Fibroblast of lung (primary cell): ENCODE data around the gene LMOD2. TPM values are rescaled to one million over a fixed set of nuclear protein-coding genes. Genes with fewer than 3 reads are reported as not detected.

ENCODE experiments used
- DNase-seq, 2 donors: peaks; one replicate each; pipeline versions ENCODE4 v3.0.0 to v3.0.0-alpha.2; 2010; ENCODE audit warnings: low read depth in 2 of 2
- H2AFZ ChIP-seq: 2 replicates; pipeline ENCODE4 v1.5.1; 2012; ENCODE audit warnings: low read length, control low read depth, inconsistent platforms
- H3K27ac ChIP-seq: 2 replicates; pipeline ENCODE4 v1.5.1; 2011; ENCODE audit warnings: low read length, control low read depth; ENCODE audit not compliant: insufficient read depth
- H3K27me3 ChIP-seq: 2 replicates; pipeline ENCODE4 v1.5.1; 2011; ENCODE audit warnings: mild to moderate bottlenecking, low read length; ENCODE audit not compliant: control insufficient read depth, insufficient read depth
- H3K36me3 ChIP-seq: 2 replicates; pipeline ENCODE4 v1.5.1; 2011; ENCODE audit warnings: low read length; ENCODE audit not compliant: control insufficient read depth, insufficient read depth
- H3K4me1 ChIP-seq: 2 replicates; pipeline ENCODE4 v1.5.1; 2011; ENCODE audit warnings: low read length; ENCODE audit not compliant: control insufficient read depth, insufficient read depth; ENCODE audit errors: extremely low read depth
- H3K4me2 ChIP-seq: 2 replicates; pipeline ENCODE4 v1.5.1; 2011; ENCODE audit warnings: low read length, control low read depth; ENCODE audit not compliant: insufficient read depth; ENCODE audit errors: extremely low read depth
- H3K4me3 ChIP-seq, 4 experiments: fragments of 200-600 bp in 1 of 4; sonication (generic) in 1 of 4; replicated peaks in 1 of 4; 2 replicates each; pipeline ENCODE4 v1.5.1; 2011 to 2016; ENCODE audit warnings: low read length in 4 of 4, low read depth in 3 of 4, mild to moderate bottlenecking in 3 of 4, control low read depth in 2 of 4, inconsistent platforms in 1 of 4, mixed read lengths in 1 of 4; ENCODE audit not compliant: insufficient read depth in 1 of 4; ENCODE audit errors: control extremely low read depth in 1 of 4
- H3K79me2 ChIP-seq: 2 replicates; pipeline ENCODE4 v1.5.1; 2012; ENCODE audit warnings: mild to moderate bottlenecking, low read length, inconsistent platforms; ENCODE audit not compliant: control insufficient read depth, insufficient read depth
- H3K9ac ChIP-seq: 2 replicates; pipeline ENCODE4 v1.5.1; 2011; ENCODE audit warnings: mild to moderate bottlenecking, low read length, control low read depth; ENCODE audit not compliant: insufficient read depth
- H3K9me3 ChIP-seq: 2 replicates; pipeline ENCODE4 v1.5.1; 2012; ENCODE audit warnings: low read depth, low read length; ENCODE audit not compliant: control insufficient read depth, insufficient read depth
- H4K20me1 ChIP-seq: 2 replicates; pipeline ENCODE4 v1.5.1; 2011; ENCODE audit warnings: low read length; ENCODE audit not compliant: control insufficient read depth, insufficient read depth; ENCODE audit errors: extremely low read depth
- CTCF ChIP-seq, 2 donors: IDR thresholded peaks in 1 of 2; conservative IDR thresholded peaks in 1 of 2; 1 replicate in 1 of 2; 2 replicates in 1 of 2; pipeline ENCODE4 v1.5.1; 2011 to 2012; ENCODE audit warnings: low read length in 2 of 2, control low read depth in 1 of 2, inconsistent platforms in 1 of 2, low read depth in 1 of 2, mild to moderate bottlenecking in 1 of 2
- EZH2 ChIP-seq: IDR thresholded peaks from 2 replicates; pipeline ENCODE4 v1.5.1; 2012; ENCODE audit warnings: low read length, control low read depth, mild to moderate bottlenecking; ENCODE audit errors: missing control alignments
- polyA plus RNA-seq, 2 donors: library from polyadenylated mRNA; depleted of rRNA in 1 of 2; stranded (reverse) in 1 of 2; unstranded in 1 of 2; fragments of >200 nt; gene quantifications; 2 replicates each; pipeline ENCODE4 v1.2.1, GENCODE V29; 2011 to 2012; ENCODE audit warnings: missing spikeins in 1 of 2
- total RNA-seq: library from RNA; depleted of rRNA; stranded (reverse); fragments of >200 nt; gene quantifications from 2 replicates; pipeline ENCODE4 v1.2.1, GENCODE V29; 2014

Gene LMOD2
- total and polyA plus RNA-seq, 2 donors (not counting 1 experiment from before 2014, with no cell fraction given): not detected

GRCh38 chr7:123650595-123650994, 5.1 kb upstream of the LMOD2 start:
- Histone ChIP-seq H3K36me3 (no peaks in the 10 kb centered on the region), H4K20me1 (no peaks in the 10 kb centered on the region), H3K79me2 (no peaks in the 10 kb centered on the region), H2AFZ (no peak overlapping the region), H3K4me2 (no peak overlapping the region), H3K4me3 (no peak overlapping the region), H3K4me1 (no peaks in the 10 kb centered on the region), H3K9me3 (no peaks in the 10 kb centered on the region), H3K27me3 (no peaks in the 10 kb centered on the region), H3K27ac (no peak overlapping the region), H3K9ac (no peak overlapping the region)
- no peak for TF ChIP-seq EZH2
- DNase-seq: no peak

GRCh38 chr7:123652406-123652805, 3.3 kb upstream of the LMOD2 start:
- Histone ChIP-seq H3K9me3 (no peaks in the 10 kb centered on the region), H3K4me2 (no peak overlapping the region), H3K79me2 (no peaks in the 10 kb centered on the region), H3K9ac (no peak overlapping the region), H3K4me3 (no peak overlapping the region), H4K20me1 (no peaks in the 10 kb centered on the region), H2AFZ (no peak overlapping the region), H3K27ac (no peak overlapping the region), H3K27me3 (no peaks in the 10 kb centered on the region), H3K36me3 (no peaks in the 10 kb centered on the region), H3K4me1 (no peaks in the 10 kb centered on the region)
- TF ChIP-seq CTCF (conservative IDR thresholded peaks at IDR 0.05 in 1 of 2, IDR thresholded peaks at IDR 0.05 in 1 of 2; ENCODE audit: low read depth in 1 of 2, low read length in 2 of 2) (no peak), EZH2 (no peak)
- no peak for DNase-seq

- no peak overlapping the region for H3K4me3 ChIP-seq
- no peak for DNase-seq
- H3K9ac ChIP-seq: no peak overlapping the region
- no peak overlapping the region for H3K4me2 ChIP-seq
- no peaks in the 10 kb centered on the region for H3K79me2 ChIP-seq
- no peaks in the 10 kb centered on the region for H3K36me3 ChIP-seq
- H4K20me1 ChIP-seq: no peaks in the 10 kb centered on the region
- H3K4me1 ChIP-seq: no peaks in the 10 kb centered on the region
- TF ChIP-seq EZH2: no peak
- no peaks in the 10 kb centered on the region for H3K9me3 ChIP-seq
- no peak overlapping the region for H2AFZ ChIP-seq
- no peak overlapping the region for H3K27ac ChIP-seq
- H3K27me3 ChIP-seq: no peaks in the 10 kb centered on the region
These were observed 2.5 kb upstream of the LMOD2 start for GRCh38 chr7:123653162-123653561.

GRCh38 chr7:123656544-123657303, 1.1 kb downstream of the LMOD2 start:
- TF ChIP-seq EZH2: no peak
- no peak for TF ChIP-seq CTCF (conservative IDR thresholded peaks at IDR 0.05 in 1 of 2, IDR thresholded peaks at IDR 0.05 in 1 of 2; ENCODE audit: low read depth in 1 of 2, low read length in 2 of 2)
- no peak overlapping the region for H3K4me3 ChIP-seq
- H3K9me3 ChIP-seq: no peaks in the 10 kb centered on the region
- no peak overlapping the region for H2AFZ ChIP-seq
- no peaks in the 10 kb centered on the region for H3K4me1 ChIP-seq
- no peaks in the 10 kb centered on the region for H4K20me1 ChIP-seq
- H3K79me2 ChIP-seq: no peaks in the 10 kb centered on the region
- H3K9ac ChIP-seq: no peak overlapping the region
- H3K4me2 ChIP-seq: no peak overlapping the region
- no peaks in the 10 kb centered on the region for H3K36me3 ChIP-seq
- no peak overlapping the region for H3K27ac ChIP-seq
- DNase-seq: no peak
- no peaks in the 10 kb centered on the region for H3K27me3 ChIP-seq
